Testis (tissue), 5 donors: ENCODE measurements around the gene SLC5A3. TPM values are rescaled to one million over a fixed set of nuclear protein-coding genes. Genes with fewer than 3 reads are reported as not detected.

ENCODE experiments used
- DNase-seq: peaks from one replicate; pipeline ENCODE4 v3.0.0-alpha.2; 2019
- H3K27ac ChIP-seq, 2 donors: fragments of 200-600 bp; sonication (generic); one replicate each; pipeline ENCODE4 v1.5.1; 2019
- H3K27me3 ChIP-seq: fragments of 200-600 bp; sonication (generic); one replicate; pipeline ENCODE4 v1.5.1; 2019
- H3K36me3 ChIP-seq: fragments of 200-600 bp; sonication (generic); one replicate; pipeline ENCODE4 v1.5.1; 2017; ENCODE audit warnings: low read depth; ENCODE audit errors: missing control alignments
- H3K4me1 ChIP-seq: fragments of 200-600 bp; sonication (generic); one replicate; pipeline ENCODE4 v1.5.1; 2019
- H3K4me3 ChIP-seq, 2 donors: fragments of 200-600 bp; sonication (generic); one replicate each; pipeline ENCODE4 v1.5.1; 2017 to 2019
- H3K9me3 ChIP-seq: fragments of 200-600 bp; sonication (generic); one replicate; pipeline ENCODE4 v1.5.1; 2017
- CTCF ChIP-seq, 3 experiments: fragments of 450-650 bp in 2 of 3; fragments of 200-600 bp in 1 of 3; sonication (generic) in 1 of 3; IDR thresholded peaks; one replicate each; pipeline ENCODE4 v1.5.1; 2016 to 2019; ENCODE audit warnings: antibody characterized with exemption in 3 of 3, mild to moderate bottlenecking in 2 of 3, moderate library complexity in 1 of 3
- POLR2A ChIP-seq: fragments of 450-650 bp; IDR thresholded peaks from one replicate; pipeline ENCODE4 v1.6.1; 2017; ENCODE audit warnings: antibody characterized with exemption, mild to moderate bottlenecking, moderate library complexity
- WGBS, 2 donors: methylation state at CpG; one replicate each; pipeline ENCODE4 v1.1.5; 2018; 5-methylcytosine and 5-hydroxymethylcytosine counted together
- intact Hi-C: fragments of 100-400 bp; cut with DNase I; formaldehyde crosslinking; loops from one replicate; pipeline ENCODE4 v1.15.1; 2023; ENCODE audit warnings: low total_unique reads
- long read RNA-seq, 2 donors: transcript quantifications; one replicate each; lab custom pipeline, GENCODE V29; 2026
- polyA plus RNA-seq: library from polyadenylated mRNA; stranded (reverse); fragments of 350-450 nt; fragmentation: Illumina TruSeq; extraction: RNeasy Lipid Tissue Mini Kit (QIAGEN cat#74804); gene quantifications from one replicate; pipeline ENCODE4 v1.2.3, GENCODE V29; 2014; ENCODE audit warnings: low read depth, low replicate concordance; ENCODE audit not compliant: insufficient read depth
- total RNA-seq, 2 donors: library from RNA; depleted of rRNA; stranded (reverse); fragments of >200 nt; gene quantifications; one replicate each; pipeline ENCODE4 v1.2.3, GENCODE V29; 2016

The SLC5A3 gene
- total RNA-seq = 10 to 100 TPM; 59.5 to 61.9 TPM
- 16.3 TPM for polyA plus RNA-seq
- long read RNA-seq, donor 1, full-length matches to known transcripts = 8 of 8 reads
- long read RNA-seq, donor 1, partial matches to known transcripts = 0 of 8 reads
- long read RNA-seq, donor 1, other reads (novel, unspliced or antisense) = 0 of 8 reads
- long read RNA-seq, donor 2, full-length matches to known transcripts = 8 of 8 reads
- long read RNA-seq, donor 2, partial matches to known transcripts = 0 of 8 reads
- long read RNA-seq, donor 2, other reads (novel, unspliced or antisense) = 0 of 8 reads

DNA sequence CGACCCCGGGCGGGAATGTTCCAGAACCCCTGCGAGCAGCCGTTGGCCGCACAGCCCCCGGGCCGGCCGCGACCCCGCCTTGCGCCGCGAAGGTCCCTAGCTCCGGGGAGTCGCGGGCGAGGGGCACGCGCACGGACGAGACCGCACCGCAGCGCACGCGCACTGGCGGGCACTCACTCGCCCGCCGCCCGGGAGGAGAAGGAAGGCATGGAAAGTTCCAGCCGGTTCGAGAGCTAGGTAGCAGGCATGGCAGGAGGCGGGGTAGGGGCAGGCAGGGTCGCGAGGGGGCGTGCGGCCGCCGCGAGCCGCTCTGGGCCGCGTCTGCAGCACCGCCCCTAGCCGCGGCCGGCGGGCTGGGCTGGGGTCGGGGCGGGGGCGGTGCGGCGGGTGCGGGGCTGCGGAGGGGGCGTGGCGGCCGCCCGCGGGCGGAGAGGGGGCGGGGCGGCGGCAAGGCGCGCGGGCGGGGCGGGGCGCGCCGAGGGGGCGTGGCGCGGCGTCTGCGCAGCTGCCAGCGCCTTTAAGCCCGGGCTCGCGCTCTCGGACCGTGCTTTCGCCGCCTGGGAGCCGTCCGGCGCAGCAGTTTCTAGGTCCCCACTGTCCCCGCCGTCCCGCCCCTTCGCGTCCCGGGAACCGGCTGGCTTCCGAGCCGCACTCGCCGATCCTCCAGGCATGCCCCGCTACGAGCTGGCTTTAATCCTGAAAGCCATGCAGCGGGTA is at the start of gene SLC5A3, which contains the start of gene MRPS6:
Gene SLC5A3, plus strand, starts transcription at position 547 of the 717 bp plus-strand sequence. CDS start 21,621 bp downstream, outside the sequence.
Gene MRPS6, plus strand, starts transcription at position 547 of the 717 bp plus-strand sequence. Its CDS starts 123 bp downstream, at position 670.
- TF ChIP-seq CTCF (IDR thresholded peaks at IDR 0.05) = peak in 1 of 3 experiments; percentile 15
- TF ChIP-seq POLR2A = peak; percentile 41
- peak; percentile 89 for DNase-seq
- H3K4me3 ChIP-seq = peak within 1 kb of the TSS; percentile 79 to 80
- WGBS, 2 donors = 1% methylated on average over 43 of the region's 104 CpGs; no CpG with 5 or more reads in 1 of the 2 donors
- H3K27ac ChIP-seq = peak within 1 kb of the TSS; percentile 91 to 97
- intact Hi-C loops = no loop called here
- peaks cover 30% of the 10 kb centered on the region for H3K4me1 ChIP-seq
- H3K27me3 ChIP-seq = no peaks in the 10 kb centered on the region
- no peaks in the 10 kb centered on the region for H3K9me3 ChIP-seq
- no peaks in the 10 kb centered on the region for H3K36me3 ChIP-seq

DNA sequence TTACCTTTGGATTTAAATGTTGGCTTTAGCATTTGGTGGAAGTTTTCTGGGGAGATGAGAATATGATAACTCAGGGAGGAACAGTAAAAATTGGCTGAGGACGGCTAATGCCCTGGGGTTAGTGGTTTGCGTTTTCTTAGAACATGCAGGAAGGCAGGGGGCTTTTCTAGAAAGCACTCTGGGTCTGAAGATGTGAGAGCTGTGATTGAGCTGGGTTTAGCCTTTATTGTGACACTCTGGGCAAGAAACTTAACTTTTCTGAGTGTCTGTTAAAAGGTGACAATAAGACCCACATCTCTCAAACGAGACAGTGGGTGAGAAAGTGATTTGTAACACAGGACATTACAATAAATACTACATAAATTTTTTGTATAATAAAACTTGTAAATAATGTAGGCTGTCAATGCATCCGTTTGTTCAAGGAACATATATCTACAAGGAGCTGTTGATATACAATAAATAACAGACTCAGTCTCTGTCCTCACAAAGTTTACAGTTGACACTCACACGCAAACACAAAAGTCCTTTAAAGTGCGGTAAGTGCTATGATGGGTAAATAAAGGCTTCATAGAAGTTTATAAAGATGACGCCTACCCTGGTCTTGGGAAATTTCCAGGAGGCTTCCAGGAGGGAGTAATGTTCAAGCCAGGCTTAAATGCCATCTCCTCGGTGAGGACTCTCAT is 49.5 kb upstream of the SLC5A3 start:
- intact Hi-C loops = no loop called here
- Histone ChIP-seq H3K9me3 (no peaks in the 10 kb centered on the region), H3K4me3 (no peak overlapping the region), H3K4me1 (no peaks in the 10 kb centered on the region), H3K36me3 (no peaks in the 10 kb centered on the region), H3K27me3 (no peaks in the 10 kb centered on the region), H3K27ac (no peak overlapping the region)
- no peak for DNase-seq
- TF ChIP-seq CTCF (IDR thresholded peaks at IDR 0.05) = no peak
- 75 to 77% methylated on average over 8 of the region's 8 CpGs for WGBS, 2 donors

DNA sequence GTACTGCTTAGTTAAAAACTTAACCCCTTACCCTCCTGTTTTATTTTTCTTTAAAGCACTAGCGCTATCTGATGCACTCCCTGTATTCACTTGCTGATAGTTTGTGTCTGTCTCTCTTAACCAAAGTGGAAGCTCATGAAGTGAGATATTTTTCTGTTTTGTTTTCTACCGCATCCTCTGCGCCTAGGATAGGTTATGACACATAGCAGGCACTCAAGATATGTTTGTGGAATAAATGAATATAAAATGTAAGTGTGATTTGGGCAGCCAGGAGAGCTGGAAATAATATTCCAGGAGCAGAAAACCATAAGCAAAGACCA is 49.0 kb upstream of the SLC5A3 start:
- intact Hi-C loops = no loop called here
- Histone ChIP-seq H3K27me3 (no peaks in the 10 kb centered on the region), H3K27ac (no peak overlapping the region), H3K9me3 (no peaks in the 10 kb centered on the region), H3K4me1 (no peaks in the 10 kb centered on the region), H3K36me3 (no peaks in the 10 kb centered on the region), H3K4me3 (no peak overlapping the region)
- TF ChIP-seq POLR2A (no peak), CTCF (IDR thresholded peaks at IDR 0.05) (no peak)
- WGBS, 2 donors = 95 to 97% methylated on average over 3 of the region's 3 CpGs
- no peak for DNase-seq

GRCh38 chr21:34027721-34028461 is 45.5 kb upstream of the SLC5A3 start:
- TF ChIP-seq POLR2A = no peak
- TF ChIP-seq CTCF (IDR thresholded peaks at IDR 0.05) = no peak
- Histone ChIP-seq H3K9me3 (no peaks in the 10 kb centered on the region), H3K27me3 (no peaks in the 10 kb centered on the region), H3K4me3 (no peak overlapping the region), H3K27ac (no peak overlapping the region), H3K36me3 (no peaks in the 10 kb centered on the region), H3K4me1 (no peaks in the 10 kb centered on the region)
- intact Hi-C loops = no loop called here
- 81 to 95% methylated on average over 9 of the region's 9 CpGs for WGBS, 2 donors
- DNase-seq = no peak
